Non-pigmented ciliary epithelial cell (primary cell): ENCODE measurements around the gene PCAT6.

ENCODE experiments used
- DNase-seq: peaks from one replicate; pipeline ENCODE4 v3.0.0-alpha.2; 2010; ENCODE audit warnings: low read depth

PCAT6 gene

GRCh38 chr1:202848191-202848542 lies 37.4 kb downstream of the PCAT6 start:
- no peak for DNase-seq

DNA sequence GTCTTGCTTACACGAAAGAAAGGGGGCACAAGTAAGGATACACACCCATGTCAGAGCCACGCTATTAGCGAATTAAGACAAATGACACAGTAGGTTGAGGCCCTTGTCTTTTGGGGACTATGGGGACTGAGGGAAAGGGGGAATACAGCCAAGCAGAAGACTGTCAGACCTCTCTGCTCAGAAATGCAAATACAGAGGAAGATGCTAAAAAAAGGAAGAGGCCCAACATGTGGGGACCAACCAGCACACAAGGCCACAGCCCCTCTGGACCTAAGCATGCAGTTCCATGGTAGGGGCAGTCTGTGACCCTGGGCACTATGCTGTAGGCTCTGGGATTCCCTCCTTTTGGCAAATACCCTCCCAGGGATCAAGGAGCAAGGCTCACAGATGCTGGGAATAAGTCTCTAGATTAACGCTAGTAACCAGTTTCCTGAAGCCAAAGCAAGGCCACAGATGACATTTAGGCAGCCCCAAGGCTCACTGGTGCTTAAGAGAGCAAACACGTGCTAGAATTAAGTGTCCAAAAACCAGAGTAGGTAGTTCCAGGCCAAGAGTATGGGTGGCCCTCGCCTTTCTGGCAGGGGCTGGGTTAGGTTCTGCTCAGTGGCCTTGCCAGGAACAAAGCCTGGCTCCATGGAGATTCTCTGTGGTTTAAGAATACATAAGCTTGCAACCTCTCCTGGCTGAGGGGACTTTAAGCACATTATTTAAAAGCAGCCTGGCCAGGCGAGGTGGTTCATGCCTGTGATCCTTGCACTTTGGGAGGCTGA lies 40.0 kb downstream of the PCAT6 start:
- no peak for DNase-seq

DNA sequence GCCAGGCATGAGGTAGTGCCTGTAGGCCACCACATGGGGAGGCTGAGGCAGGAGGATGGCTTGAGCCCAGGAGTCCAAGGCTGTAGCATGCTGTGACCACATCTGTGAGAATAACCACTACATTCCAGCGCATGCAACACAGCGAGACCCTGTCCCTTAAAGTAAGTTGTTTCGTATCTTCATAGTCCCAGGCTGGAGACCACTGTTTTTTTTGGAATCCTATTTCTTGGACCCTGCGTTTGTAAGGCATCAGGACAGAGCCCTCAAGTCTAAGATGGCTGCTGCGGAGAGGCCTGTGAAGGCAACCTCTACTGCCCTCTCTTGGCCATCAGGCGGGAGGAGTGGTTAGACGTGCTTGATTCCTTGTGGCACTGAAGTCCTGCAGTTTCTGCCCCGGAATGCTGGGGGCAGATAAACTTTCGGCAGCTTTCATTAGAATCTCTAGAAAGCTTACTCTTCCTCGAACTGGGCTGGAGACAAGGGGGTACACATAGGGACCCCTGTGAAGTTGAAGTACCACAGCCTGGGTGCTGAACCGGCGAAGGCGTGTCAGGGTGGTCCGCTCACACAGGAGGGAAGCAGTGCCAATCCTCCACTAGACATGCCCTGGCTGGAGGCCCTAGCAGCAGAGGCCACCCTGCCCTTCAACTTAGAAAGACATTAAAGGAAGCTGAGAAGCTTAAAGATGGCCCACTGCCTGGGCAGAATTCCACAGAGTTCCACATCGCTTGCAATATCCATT lies 41.6 kb downstream of the PCAT6 start:
- no peak for DNase-seq

DNA sequence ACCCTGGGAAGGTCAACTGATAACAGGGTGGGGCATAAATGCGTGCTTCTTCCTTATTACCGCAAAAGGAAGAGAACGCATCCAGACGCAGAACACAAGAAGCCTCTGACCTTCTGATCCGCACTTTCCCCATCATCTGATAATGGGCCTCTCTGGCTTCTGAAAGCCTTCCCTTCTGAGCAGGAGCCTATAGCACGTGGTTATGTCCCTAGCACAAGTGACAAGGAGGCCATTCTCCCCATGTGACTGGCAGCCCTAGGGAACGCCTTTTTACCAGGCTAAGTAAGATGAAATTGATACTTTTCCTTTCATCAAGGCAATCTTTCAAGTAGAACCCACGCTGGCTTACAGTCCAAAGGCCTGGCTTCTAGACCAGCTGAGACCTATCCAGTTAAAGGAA lies 44.0 kb downstream of the PCAT6 start:
- no peak for DNase-seq

DNA sequence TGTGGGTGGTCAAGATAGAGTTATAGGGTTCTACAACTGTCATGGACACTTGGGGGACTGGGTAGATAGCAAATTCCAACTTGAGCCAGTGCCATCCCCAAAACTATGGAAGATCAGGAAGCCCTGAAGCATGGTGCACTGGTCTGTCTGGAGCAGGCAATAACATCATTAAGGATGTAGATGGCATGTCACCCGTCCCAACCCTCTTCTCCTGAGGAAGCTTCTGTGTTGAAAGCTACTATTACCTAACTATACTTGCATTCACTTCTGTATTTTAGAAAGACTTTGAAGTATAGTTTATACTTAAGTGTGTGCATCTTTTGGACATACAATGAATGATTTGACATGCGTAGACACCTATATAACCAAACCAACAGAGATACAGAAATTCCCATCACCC lies 45.3 kb downstream of the PCAT6 start:
- no peak for DNase-seq

- no peak for DNase-seq
Measured at GRCh38 chr1:202857136-202857610, 46.4 kb downstream of the PCAT6 start.

DNA sequence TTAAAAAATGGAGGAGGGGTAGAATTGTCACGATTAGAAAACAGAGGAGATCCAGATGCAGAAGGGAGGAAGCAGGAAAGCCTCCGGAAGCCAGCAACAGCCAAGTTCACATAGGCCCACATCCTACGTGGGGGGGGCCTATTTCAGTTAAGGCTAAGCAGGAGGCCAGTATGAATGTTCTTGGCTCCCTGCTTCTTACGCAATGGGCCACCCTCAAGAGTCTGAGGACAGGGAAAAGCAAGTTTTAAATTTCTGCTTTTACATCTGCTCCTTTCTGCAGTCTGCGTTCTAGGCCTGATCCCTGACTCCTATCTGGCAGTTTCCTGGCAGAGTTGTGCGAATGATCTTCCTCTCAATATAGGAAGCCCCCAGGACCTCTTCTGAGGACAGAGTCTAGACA lies 47.6 kb downstream of the PCAT6 start:
- DNase-seq = no peak

- DNase-seq = no peak
Measured at GRCh38 chr1:202858789-202859414, 48.1 kb downstream of the PCAT6 start.

DNA sequence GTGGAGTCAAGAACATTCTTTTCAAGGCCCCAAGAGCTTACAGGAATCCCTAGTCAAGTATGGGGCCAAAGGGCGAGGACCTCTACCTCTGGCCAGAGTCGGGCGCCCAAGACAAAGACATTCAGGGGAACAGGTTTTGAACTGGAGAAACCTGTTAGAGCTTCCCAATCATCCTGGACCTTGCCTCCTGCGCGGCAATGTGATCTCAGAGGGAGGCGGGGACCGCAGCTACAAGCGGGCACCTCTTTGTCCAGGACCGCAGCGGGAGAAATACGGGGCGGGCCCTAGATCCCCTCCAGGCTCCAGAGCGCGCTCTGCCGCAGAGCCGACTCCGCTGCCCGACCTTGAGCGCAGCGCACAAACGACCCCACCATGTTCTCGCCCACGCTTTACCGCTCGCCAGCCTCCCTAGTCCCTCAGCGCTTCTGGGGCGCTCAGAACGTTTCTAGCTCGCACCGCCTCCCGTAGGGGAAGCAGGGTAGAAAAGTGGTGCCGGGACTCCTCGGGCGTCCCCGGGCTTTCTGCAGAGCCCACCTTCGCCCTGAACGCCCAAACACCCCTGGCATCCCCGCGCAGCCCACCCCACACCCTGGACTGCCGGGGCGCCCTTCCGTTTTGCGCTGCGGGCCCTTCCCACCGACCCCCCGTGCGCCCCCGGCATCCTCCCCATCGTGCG lies 50.1 kb downstream of the PCAT6 start:
- no peak for DNase-seq
